GM10248 (cell line): ENCODE measurements around the gene RASAL1.

ENCODE experiments used
- CTCF ChIA-PET: fragments of 300-600 bp; sonication (Branson Sonifier 250); formaldehyde crosslinking; extraction: SDS; loops from one replicate; lab custom pipeline; 2021; ENCODE audit warnings: antibody characterized with exemption; lab: Yijun Ruan, JAX
- POLR2A ChIA-PET: fragments of 350-650 bp; sonication (Branson Sonifier 250); formaldehyde crosslinking; extraction: SDS; loops from one replicate; lab custom pipeline; 2020; ENCODE audit warnings: antibody characterized with exemption; lab: Yijun Ruan, JAX
- DNase-seq: peaks from one replicate; pipeline ENCODE4 v3.0.0; 2012; ENCODE audit errors: extremely low spot score
- TF ChIP-seq, protein P1 (sequence below): IDR thresholded peaks from 2 replicates; pipeline ENCODE4 v1.5.1; 2012; ENCODE audit warnings: mild to moderate bottlenecking, low read depth; ENCODE audit errors: extremely low read depth, missing control alignments, control extremely low read depth

Gene RASAL1

DNA sequence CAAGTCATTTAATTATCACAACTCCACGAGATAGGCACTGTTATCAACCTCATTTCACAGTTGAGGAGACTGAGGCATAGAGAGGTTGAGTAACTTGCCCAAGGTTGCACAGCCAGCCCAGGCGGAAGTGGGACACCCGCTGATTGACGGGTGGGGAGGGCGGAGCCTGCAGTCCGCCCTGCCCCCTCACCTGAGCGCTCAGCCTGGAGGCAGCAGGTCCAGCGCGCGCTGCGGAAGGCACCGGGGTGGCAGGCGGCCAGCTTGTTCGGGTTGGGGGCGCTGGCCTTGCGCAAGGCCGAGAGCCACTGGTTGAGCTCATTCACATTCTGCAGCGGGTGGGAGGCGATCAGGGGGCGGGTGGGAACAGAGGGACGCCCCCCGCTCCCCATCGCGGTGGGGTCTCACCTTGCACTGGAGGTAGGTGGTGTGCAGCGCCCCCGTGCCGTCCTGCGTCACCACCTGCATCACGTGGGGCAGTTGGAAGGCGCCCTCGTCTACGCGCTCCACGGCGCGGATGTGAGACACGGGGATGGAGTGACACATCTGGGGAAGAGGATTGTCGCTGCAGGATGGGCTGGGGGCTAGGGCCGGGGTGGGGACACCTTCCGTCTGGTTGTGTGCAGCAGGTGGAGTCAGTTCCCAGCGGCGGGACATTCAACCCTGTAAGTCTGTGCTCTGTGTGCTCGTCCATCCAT is 31.7 kb downstream of the RASAL1 start:
- TF ChIP-seq, protein P1, sequence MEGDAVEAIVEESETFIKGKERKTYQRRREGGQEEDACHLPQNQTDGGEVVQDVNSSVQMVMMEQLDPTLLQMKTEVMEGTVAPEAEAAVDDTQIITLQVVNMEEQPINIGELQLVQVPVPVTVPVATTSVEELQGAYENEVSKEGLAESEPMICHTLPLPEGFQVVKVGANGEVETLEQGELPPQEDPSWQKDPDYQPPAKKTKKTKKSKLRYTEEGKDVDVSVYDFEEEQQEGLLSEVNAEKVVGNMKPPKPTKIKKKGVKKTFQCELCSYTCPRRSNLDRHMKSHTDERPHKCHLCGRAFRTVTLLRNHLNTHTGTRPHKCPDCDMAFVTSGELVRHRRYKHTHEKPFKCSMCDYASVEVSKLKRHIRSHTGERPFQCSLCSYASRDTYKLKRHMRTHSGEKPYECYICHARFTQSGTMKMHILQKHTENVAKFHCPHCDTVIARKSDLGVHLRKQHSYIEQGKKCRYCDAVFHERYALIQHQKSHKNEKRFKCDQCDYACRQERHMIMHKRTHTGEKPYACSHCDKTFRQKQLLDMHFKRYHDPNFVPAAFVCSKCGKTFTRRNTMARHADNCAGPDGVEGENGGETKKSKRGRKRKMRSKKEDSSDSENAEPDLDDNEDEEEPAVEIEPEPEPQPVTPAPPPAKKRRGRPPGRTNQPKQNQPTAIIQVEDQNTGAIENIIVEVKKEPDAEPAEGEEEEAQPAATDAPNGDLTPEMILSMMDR, result no peak
- POLR2A ChIA-PET, result no interaction called here
- no peak for DNase-seq
- CTCF ChIA-PET, result interaction anchor here (0.6 to 1.5 kb wide), 9 partner anchors 12 to 111 kb away, joined by 3 to 7 read pairs (median 3); no protein-coding TSS in a partner anchor

DNA sequence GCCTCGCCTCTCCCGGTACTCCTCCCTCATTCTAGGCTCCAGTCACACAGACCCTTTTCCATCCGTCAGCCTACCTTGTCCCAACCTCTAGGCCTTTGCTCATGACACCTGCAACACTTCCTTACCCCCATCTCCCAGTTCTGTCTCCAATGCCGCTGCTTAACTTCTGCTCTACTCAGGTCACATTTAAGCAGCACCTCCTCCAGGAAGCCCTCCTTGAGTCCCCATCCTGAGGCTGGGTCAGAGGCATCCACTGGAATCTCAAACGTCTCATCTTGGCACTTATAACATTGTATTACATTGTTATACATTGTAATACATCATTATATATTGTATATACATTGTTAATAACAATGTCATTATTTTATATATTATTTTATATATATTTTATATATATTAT is 32.8 kb downstream of the RASAL1 start:
- no peak for DNase-seq
- ChIA-PET POLR2A (interaction anchor here (0.5 kb wide), 1 partner anchor 31 kb away, joined by 5 read pairs; no protein-coding TSS in a partner anchor), CTCF (interaction anchor here (0.8 to 7.4 kb wide), 3 partner anchors 13 to 52 kb away, joined by 3 to 107 read pairs (median 4); no protein-coding TSS in a partner anchor)
- TF ChIP-seq, protein P1, result no peak

DNA sequence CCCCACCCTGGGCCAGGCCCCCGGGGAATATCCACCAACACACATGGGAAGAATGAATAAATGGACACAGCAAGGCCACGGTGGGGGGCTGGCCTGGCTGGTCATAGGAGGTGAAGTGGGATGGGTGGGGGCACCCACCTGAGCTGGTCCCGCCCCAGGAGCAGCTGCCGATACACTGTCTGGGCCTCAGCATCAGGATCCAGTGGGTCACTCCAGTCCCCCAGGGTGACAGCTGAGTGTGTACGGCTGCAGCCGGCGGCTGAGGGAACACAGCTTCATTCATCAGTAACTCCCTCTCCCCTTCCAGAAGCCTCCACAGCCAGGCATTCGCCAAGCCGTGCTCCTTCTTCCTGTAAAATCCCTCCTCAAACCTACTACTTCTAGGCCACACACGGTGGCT is 33.8 kb downstream of the RASAL1 start:
- DNase-seq, result no peak
- TF ChIP-seq, protein P1, result no peak
- POLR2A ChIA-PET, result interaction anchor here (0.6 kb wide), 2 partner anchors 22 to 45 kb away, joined by 3 to 8 read pairs; no protein-coding TSS in a partner anchor
- CTCF ChIA-PET, result interaction anchor here (0.8 to 7.4 kb wide), 6 partner anchors 9 to 109 kb away, joined by 3 to 107 read pairs (median 4); no protein-coding TSS in a partner anchor

DNA sequence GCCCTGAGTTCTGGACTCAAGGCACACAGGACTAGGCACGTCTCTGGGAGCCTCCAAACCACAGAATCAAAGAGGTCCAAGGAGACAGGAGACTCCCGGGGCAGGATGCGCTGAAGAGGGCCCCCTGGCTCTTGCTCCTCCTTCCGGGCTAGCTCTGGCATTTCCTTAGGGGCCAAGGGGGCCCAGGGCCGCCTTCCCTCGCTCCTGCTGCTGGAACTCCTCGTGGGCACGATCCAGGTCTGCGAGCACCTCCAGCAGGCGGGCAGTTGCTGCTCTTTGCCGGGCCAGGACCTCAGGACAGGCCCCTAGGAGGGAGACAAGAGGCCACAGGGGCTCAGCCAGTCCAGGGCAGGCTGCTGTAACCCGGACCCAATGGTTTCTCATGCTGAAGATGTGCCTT is 35.8 kb downstream of the RASAL1 start:
- no peak for DNase-seq
- TF ChIP-seq, protein P1, result no peak
- CTCF ChIA-PET, result interaction anchor here (1.1 to 7.4 kb wide), 12 partner anchors 7 to 194 kb away, joined by 3 to 107 read pairs (median 8); partner anchors contain the start of gene OAS1
- POLR2A ChIA-PET, result no interaction called here

DNA sequence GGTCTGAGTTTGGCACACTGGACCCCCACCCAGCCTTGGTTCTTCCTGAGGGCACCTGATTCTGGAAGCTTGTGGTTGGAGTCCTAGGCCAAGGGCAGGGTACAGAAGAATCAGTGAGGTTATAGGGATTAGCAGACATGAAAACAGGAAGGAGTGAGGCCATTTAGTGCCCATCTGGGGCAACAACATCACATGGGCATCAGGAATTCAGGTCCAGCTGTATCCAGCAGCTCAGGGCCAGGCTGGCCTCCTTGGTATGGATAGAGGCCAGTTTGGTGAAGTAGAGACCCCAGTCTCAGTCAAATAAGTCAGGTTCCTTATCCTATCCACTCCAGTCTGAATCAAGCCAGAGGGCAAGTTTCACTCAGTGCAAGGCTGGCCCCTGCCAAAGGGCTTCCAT is 36.2 kb downstream of the RASAL1 start:
- CTCF ChIA-PET, result interaction anchor here (1.1 to 7.4 kb wide), 20 partner anchors 11 to 193 kb away, joined by 3 to 107 read pairs (median 10); partner anchors contain the start of gene OAS1
- POLR2A ChIA-PET, result no interaction called here
- TF ChIP-seq, protein P1, result no peak

DNA sequence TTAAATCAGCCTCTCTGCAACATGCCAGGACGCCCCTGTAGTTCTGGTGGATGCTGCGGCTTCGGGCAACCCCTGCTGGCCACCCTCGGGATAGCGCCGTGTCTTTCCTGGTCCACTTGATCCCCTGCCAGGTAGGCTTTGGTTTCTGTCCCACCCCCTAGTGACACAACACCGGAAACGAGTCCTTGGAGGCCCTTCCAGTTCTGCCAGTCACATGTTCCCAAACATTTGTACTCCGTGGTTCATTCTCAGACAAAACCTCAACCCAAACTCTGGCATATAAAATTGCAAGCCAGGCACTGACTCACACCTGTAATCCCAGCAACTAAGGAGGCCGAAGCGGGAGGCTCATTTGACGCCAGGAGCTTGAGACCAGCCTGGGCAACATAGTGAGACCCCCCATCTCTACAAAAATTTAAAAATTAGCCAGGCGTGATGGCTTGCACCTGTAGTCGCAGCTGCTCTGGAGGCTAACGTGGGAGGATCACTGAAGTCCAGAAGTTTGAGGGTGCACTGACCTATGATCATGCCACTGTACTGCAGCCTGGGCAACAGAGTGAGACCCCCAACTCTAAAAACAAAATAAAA is 37.0 kb downstream of the RASAL1 start:
- DNase-seq, result peak; percentile 83
- CTCF ChIA-PET, result interaction anchor here (0.6 to 7.4 kb wide), 36 partner anchors 8 to 300 kb away, joined by 3 to 107 read pairs (median 6); partner anchors contain the start of gene OAS1
- POLR2A ChIA-PET, result no interaction called here
- TF ChIP-seq, protein P1, result peak; percentile 88

More for the DNA sequence above, 36.2 kb downstream of the RASAL1 start:
- no peak for DNase-seq
